HL-60/S4 (cell line): ENCODE measurements around the gene NTN1.
"Not testable (repeated sequence)": the region's sequence is repeated elsewhere in the genome, so short reads cannot be mapped to it uniquely, and the experiment has no call there.

Experiments used
- in situ Hi-C: fragments of 300-500 bp; cut with MboI; formaldehyde crosslinking; loops from 2 replicates; pipeline ENCODE4 v1.14.3; 2022; ENCODE audit warnings: low sequenced_read_pairs

The NTN1 gene

GRCh38 chr17:9150446-9151090 is 129.3 kb downstream of the NTN1 start:
- in situ Hi-C loops: no loop called here

DNA sequence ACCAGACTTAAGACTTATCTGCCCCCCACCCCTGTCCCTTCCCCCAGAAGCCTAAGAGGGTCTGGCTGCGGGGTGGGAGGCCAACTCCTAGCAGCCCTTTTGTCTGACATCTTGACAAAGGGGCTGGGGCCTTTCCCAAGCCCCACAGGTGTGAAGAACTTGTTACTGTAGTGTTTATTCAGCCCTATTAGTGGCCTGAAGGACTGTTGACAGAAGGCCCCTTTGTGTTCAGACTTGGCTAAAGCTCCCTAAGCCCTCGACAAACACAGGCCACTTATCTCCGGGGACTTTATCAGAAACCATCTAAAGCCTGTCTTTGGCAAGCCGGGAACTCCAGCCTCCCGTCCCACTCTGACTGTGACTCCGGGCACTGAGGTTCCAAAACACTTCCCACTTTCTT is 129.8 kb downstream of the NTN1 start:
- in situ Hi-C loops: no loop called here

DNA sequence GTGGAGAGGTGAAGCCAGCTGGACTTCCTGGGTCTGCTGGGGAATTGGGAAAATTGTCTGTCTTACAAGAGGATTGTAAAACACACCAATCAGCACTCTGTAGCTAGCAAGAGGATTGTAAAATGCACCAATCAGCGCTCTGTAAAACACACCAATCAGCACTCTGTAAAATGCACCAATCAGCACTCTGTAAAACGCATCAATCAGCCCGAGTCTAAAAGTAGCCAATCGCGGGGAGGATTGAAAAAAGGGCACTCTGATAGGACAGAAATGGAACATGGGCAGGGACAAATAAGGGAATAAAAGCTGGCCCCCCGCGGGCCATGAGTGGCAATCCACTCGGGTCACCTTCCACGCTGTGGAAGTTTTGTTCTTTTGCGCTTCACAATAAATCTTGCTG is 130.4 kb downstream of the NTN1 start:
- in situ Hi-C loops: not testable (repeated sequence)

GRCh38 chr17:9158544-9159452 is 137.5 kb downstream of the NTN1 start:
- in situ Hi-C loops: no loop called here

GRCh38 chr17:9162275-9162985 is 141.1 kb downstream of the NTN1 start:
- in situ Hi-C loops: no loop called here

- in situ Hi-C loops: no loop called here
These were observed 145.5 kb downstream of the NTN1 start for GRCh38 chr17:9166788-9167187.

DNA sequence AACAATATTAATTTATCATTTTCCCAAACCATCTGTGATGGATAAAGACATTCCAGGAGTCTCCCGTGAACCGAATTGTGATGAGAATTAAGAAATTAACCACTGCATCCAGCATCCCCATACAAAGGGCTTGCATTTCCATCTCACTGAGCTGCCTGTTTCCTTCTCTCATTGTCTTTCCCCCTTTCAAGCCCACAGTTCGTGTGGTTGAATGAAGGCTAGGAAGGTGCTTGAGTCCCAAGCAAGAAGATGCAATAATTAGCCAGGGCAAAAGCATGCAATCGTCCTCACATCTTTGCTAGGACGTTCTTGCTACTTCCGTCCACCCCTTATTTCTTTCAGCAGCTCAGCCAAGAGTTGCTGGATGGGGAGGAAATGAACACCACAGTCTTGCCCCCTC is 146.1 kb downstream of the NTN1 start:
- in situ Hi-C loops: no loop called here

DNA sequence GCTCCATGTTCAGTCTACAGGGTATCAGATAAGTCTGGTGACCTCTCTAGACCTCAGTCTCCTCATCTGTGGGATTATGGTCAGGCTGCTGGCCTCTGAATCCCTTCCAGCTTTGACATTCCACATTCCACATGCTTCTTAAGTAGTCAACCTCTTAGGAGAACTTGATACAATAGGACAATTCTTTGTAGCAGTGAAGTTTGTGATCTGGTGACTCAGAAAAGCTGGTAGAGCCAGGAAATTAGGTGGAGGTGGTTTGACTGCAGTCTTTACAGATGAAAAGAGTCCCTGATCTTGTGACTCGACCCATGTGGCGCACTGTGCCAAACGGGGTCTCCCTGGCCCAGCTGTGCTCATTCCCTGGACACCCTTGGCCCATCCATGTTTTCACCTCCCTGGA is 147.8 kb downstream of the NTN1 start:
- in situ Hi-C loops: no loop called here

- in situ Hi-C loops: no loop called here
These were observed 149.0 kb downstream of the NTN1 start for GRCh38 chr17:9170336-9170735.

- in situ Hi-C loops: no loop called here
These were observed 149.5 kb downstream of the NTN1 start for GRCh38 chr17:9170853-9171252.

DNA sequence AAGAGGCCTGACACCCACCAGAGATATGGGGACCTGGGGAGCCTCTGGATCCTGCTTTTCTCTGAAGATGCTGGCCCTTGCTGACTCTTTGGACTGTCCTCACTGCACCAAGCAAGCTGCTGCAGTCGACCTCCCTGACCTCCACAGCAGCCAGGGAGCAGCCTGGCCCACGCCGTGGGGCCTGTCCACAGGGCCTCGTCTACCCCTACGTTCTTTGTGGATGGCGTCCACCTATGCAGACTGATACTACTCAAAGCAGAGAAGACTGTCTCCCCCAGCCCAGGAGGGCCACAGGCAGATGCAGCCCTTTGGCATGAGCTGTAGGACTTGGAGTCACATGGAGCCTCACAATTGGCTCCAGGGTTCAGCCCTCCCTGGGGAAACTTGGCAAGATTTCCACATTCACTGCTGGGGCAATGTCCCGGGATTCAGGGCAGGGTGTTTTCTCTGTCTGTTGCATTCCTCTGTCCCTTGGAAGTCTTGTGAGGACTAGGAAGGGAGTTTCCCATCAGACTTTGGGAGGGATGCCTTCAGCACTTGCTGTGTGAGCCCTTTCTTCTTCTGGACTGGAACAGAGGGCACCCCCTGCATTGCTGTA is 152.2 kb downstream of the NTN1 start:
- in situ Hi-C loops: no loop called here

- in situ Hi-C loops: no loop called here
These were observed 153.0 kb downstream of the NTN1 start for GRCh38 chr17:9174312-9174711.

DNA sequence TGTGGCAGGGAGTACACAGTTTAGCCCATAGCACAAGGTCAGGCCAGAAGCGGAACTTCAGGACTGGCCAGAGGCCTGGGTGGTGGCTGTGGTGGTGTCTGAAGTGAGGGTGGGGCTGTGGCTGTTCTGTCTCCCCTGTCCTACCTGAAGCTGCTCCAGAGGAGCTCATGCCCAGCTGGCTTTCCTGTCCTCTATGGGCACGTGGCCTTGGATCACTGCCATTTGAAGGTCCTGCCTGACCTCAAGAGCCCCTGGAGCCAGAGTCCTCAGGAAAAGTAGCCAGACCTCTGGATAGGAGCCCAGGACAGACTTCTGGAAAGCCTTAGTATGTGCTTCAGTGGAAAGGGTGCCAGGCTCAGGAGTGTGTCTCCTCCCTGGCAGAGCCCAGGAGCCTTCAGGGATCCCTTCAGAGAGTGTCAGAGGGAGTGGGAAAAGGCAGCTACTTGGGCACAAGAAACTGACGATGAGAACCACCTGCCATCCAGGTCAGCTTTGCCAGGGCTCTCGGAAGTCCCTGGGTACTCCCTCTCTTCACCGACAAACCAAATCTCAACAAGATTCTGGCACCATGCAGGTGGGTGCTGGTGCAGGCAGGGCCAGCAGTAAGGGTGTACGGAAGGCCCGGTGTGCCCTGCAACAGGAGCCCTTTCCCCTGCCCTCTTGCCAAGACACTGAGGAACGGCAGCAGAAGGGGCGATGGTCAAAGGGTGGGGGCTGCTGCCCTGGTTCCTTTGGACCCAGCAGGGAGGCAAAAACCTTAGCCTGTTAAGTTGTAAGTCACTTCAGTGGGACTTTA is 153.7 kb downstream of the NTN1 start:
- in situ Hi-C loops: no loop called here

- in situ Hi-C loops: no loop called here
These were observed 154.6 kb downstream of the NTN1 start for GRCh38 chr17:9175700-9176467.

DNA sequence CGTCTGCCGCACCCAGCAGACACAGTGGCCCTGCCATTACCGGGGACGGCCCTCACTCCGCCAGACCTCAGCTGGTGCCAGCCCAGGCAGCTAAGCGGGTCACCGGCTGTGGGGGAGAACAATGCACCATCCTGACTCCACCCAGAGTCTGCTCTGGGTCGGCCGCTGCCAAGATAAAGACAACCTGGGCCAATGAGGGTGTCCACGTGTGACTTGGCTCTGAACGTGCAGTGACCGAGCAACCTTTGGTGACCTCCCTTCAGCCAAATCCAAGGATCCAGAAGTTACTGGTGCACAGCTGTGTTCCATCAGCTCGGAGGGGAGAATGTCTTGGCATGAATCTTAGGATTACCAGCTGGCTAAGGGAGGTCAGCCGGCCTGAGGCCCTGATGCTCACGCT is 155.9 kb downstream of the NTN1 start:
- in situ Hi-C loops: no loop called here

GRCh38 chr17:9178319-9178718 is 157.0 kb downstream of the NTN1 start:
- in situ Hi-C loops: no loop called here

GRCh38 chr17:9179602-9180001 is 158.3 kb downstream of the NTN1 start:
- in situ Hi-C loops: no loop called here

DNA sequence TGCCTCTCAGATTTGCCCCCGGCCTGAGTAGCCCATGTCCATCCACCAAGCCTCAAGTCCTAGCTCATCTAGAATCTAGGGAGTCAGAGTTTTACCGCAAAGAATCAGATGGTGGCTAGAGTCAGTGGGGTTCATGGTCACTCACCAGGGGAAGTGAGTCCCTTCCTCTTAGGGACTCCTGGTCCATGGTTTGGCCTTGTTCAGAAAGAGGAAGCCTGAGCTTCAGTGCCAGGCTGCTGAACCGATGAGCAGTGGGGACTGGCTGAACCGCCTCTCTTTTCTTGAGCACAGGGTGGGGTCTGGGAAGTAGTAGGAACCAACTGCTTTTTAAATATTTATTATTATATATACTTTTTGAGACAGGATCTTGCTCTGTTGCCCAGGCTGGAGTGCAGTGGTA is 160.3 kb downstream of the NTN1 start:
- in situ Hi-C loops: no loop called here

- in situ Hi-C loops: no loop called here
These were observed 162.0 kb downstream of the NTN1 start for GRCh38 chr17:9183306-9183705.

- in situ Hi-C loops: no loop called here
These were observed 163.8 kb downstream of the NTN1 start for GRCh38 chr17:9185142-9185541.
